CD14-positive monocyte (primary cell): ENCODE data around the gene FOXP1. TPM values are rescaled to one million over a fixed set of nuclear protein-coding genes. Genes with fewer than 3 reads are reported as not detected.

Experiments
- DNase-seq, 3 donors: peaks; one replicate each; pipeline ENCODE4 v3.0.0-alpha.2; 2011 to 2022
- H2AFZ ChIP-seq: 2 replicates; pipeline ENCODE4 v1.6.0; 2012; ENCODE audit warnings: mild to moderate bottlenecking, low read depth, low read length, inconsistent platforms; ENCODE audit not compliant: insufficient read depth, poor library complexity, severe bottlenecking
- H3K27ac ChIP-seq, 2 donors: 1 replicate in 1 of 2; 2 replicates in 1 of 2; pipeline ENCODE4 v1.5.1; 2012 to 2013; ENCODE audit warnings: low read length in 2 of 2, control low read depth in 1 of 2, inconsistent platforms in 1 of 2, low read depth in 1 of 2, mild to moderate bottlenecking in 1 of 2
- H3K27me3 ChIP-seq, 2 donors: one replicate each; pipeline versions ENCODE4 v1.6.0 to v1.6.1; 2011 to 2013; ENCODE audit warnings: low read length in 2 of 2; ENCODE audit not compliant: control insufficient read depth in 2 of 2, insufficient read depth in 2 of 2
- H3K36me3 ChIP-seq, 2 donors: replicated peaks in 1 of 2; 1 replicate in 1 of 2; 2 replicates in 1 of 2; pipeline versions ENCODE4 v1.5.1 to v1.6.1; 2012 to 2013; ENCODE audit warnings: low read length in 2 of 2, control low read depth in 1 of 2, inconsistent platforms in 1 of 2, mild to moderate bottlenecking in 1 of 2; ENCODE audit not compliant: insufficient read depth in 2 of 2, control insufficient read depth in 1 of 2
- H3K4me1 ChIP-seq, 2 donors: 1 replicate in 1 of 2; 2 replicates in 1 of 2; pipeline versions ENCODE4 v1.5.1 to v1.6.1; 2012 to 2013; ENCODE audit warnings: low read length in 2 of 2, control low read depth in 1 of 2, inconsistent platforms in 1 of 2, mild to moderate bottlenecking in 1 of 2, moderate library complexity in 1 of 2; ENCODE audit not compliant: insufficient read depth in 2 of 2, control insufficient read depth in 1 of 2
- H3K4me2 ChIP-seq: replicated peaks from 2 replicates; pipeline ENCODE3; 2012; ENCODE audit warnings: low read length, moderate library complexity, mild to moderate bottlenecking; ENCODE audit not compliant: poor library complexity, severe bottlenecking; ENCODE audit errors: extremely low read depth
- H3K4me3 ChIP-seq, 3 experiments: fragments of 200-600 bp in 1 of 3; sonication (generic) in 1 of 3; replicated peaks in 1 of 3; 1 replicate in 2 of 3; 2 replicates in 1 of 3; pipeline ENCODE4 v1.5.1; 2011 to 2013; ENCODE audit warnings: low read length in 3 of 3, mild to moderate bottlenecking in 3 of 3, control low read depth in 2 of 3, low read depth in 2 of 3, inconsistent platforms in 1 of 3, moderate library complexity in 1 of 3
- H3K79me2 ChIP-seq: 2 replicates; pipeline ENCODE4 v1.6.0; 2012; ENCODE audit warnings: mild to moderate bottlenecking, control low read depth, inconsistent platforms, low read length, moderate library complexity; ENCODE audit not compliant: insufficient read depth
- H3K9ac ChIP-seq: 2 replicates; pipeline ENCODE4 v1.6.0; 2017; ENCODE audit warnings: low read length, mild to moderate bottlenecking; ENCODE audit not compliant: insufficient read depth, poor library complexity, severe bottlenecking
- H3K9me3 ChIP-seq, 2 donors: replicated peaks in 1 of 2; 1 replicate in 1 of 2; 2 replicates in 1 of 2; pipeline versions ENCODE4 v1.5.1 to v1.6.1; 2012 to 2013; ENCODE audit warnings: low read length in 2 of 2, control low read depth in 1 of 2; ENCODE audit not compliant: control insufficient read depth in 1 of 2, insufficient read depth in 1 of 2
- H4K20me1 ChIP-seq: 2 replicates; pipeline ENCODE4 v1.6.0; 2012; ENCODE audit warnings: mild to moderate bottlenecking, low read length, control low read depth, moderate library complexity; ENCODE audit not compliant: insufficient read depth
- H3K27ac Mint-ChIP-seq, 7 donors: one replicate each; pipeline ENCODE4 v1.8.0; 2020; ENCODE audit warnings: mild to moderate bottlenecking in 7 of 7, mixed read lengths in 7 of 7, moderate library complexity in 6 of 7, inconsistent platforms in 2 of 7
- H3K27me3 Mint-ChIP-seq, 3 donors: one replicate each; pipeline ENCODE4 v1.8.0; 2021 to 2022; ENCODE audit warnings: low read depth in 3 of 3, mild to moderate bottlenecking in 3 of 3, mixed read lengths in 3 of 3, moderate library complexity in 3 of 3, inconsistent platforms in 1 of 3
- H3K36me3 Mint-ChIP-seq, 2 donors: one replicate each; pipeline ENCODE4 v1.8.0; 2020; ENCODE audit warnings: mixed read lengths in 2 of 2, inconsistent platforms in 1 of 2, mild to moderate bottlenecking in 1 of 2
- H3K4me1 Mint-ChIP-seq: one replicate; pipeline ENCODE4 v1.8.0; 2020; ENCODE audit warnings: mild to moderate bottlenecking, mixed read lengths
- H3K4me3 Mint-ChIP-seq, 2 donors: one replicate each; pipeline ENCODE4 v1.8.0; 2020; ENCODE audit warnings: mild to moderate bottlenecking in 2 of 2, mixed read lengths in 2 of 2, moderate library complexity in 1 of 2
- H3K9me3 Mint-ChIP-seq, 7 donors: one replicate each; pipeline ENCODE4 v1.8.0; 2020 to 2022; ENCODE audit warnings: mixed read lengths in 7 of 7, mild to moderate bottlenecking in 6 of 7, moderate library complexity in 6 of 7, inconsistent platforms in 2 of 7
- CTCF ChIP-seq: fragments of 200-600 bp; IDR thresholded peaks from one replicate; pipeline ENCODE4 v1.8.0; 2022; ENCODE audit warnings: antibody characterized with exemption, mild to moderate bottlenecking
- WGBS: methylation state at CpG from one replicate; pipeline ENCODE4 v1.1.5; 2013; ENCODE audit warnings: missing lambda C conversion rate; ENCODE audit not compliant: insufficient coverage; 5-methylcytosine and 5-hydroxymethylcytosine counted together
- intact Hi-C, 2 donors: fragments of 100-400 bp; cut with micrococcal nuclease; formaldehyde crosslinking; loops; one replicate each; pipeline versions ENCODE4 v1.15.0 to v1.15.1; 2023
- polyA plus RNA-seq, 3 donors: library from polyadenylated mRNA; depleted of rRNA in 1 of 3; unstranded in 2 of 3; stranded (reverse) in 1 of 3; fragments of 300-500 nt in 2 of 3; fragments of >200 nt in 1 of 3; fragmentation: Illumina TruSeq in 2 of 3; gene quantifications; 1 replicate in 2 of 3; 2 replicates in 1 of 3; pipeline ENCODE4 v1.2.3, GENCODE V29; 2012 to 2021

The FOXP1 gene
- polyA plus RNA-seq, 3 donors, result 25.7 to 42.6 (median 27.8) TPM

GRCh38 chr3:70974747-70975146 lies 608.8 kb downstream of the FOXP1 start:
- H3K4me1 ChIP-seq, result no peaks in the 10 kb centered on the region
- H3K27me3 ChIP-seq, result no peaks in the 10 kb centered on the region
- intact Hi-C loops, result no loop called here
- no peak overlapping the region for H3K4me2 ChIP-seq
- H3K4me3 ChIP-seq, result no peak overlapping the region
- no peaks in the 10 kb centered on the region for H3K79me2 ChIP-seq
- WGBS, result 71% methylated on average over 2 of the region's 5 CpGs
- Mint-ChIP-seq H3K4me1 (no peaks in the 10 kb centered on the region), H3K4me3 (no peak overlapping the region), H3K27ac (peak overlapping the region in 3 of 7 donors; percentile 23 to 62 (median 51)), H3K27me3 (peaks cover 0 to 3% (median 0%) of the 10 kb centered on the region in 3 donors), H3K9me3 (no peaks in the 10 kb centered on the region), H3K36me3 (peaks cover 67 to 79% of the 10 kb centered on the region in 2 donors)
- no peak overlapping the region for H2AFZ ChIP-seq
- peaks cover under 1% of the 10 kb centered on the region for H4K20me1 ChIP-seq
- no peak for TF ChIP-seq CTCF
- DNase-seq, result no peak
- no peaks in the 10 kb centered on the region for H3K9me3 ChIP-seq
- H3K36me3 ChIP-seq, result peaks cover 76 to 88% of the 10 kb centered on the region in 2 donors
- H3K27ac ChIP-seq, result peak overlapping the region in 1 of 2 donors; percentile 2
- no peak overlapping the region for H3K9ac ChIP-seq

- no peaks in the 10 kb centered on the region for H3K9me3 Mint-ChIP-seq
- intact Hi-C loops, result no loop called here
- H3K4me3 ChIP-seq, result no peak overlapping the region
- H3K4me3 Mint-ChIP-seq, result no peak overlapping the region
- peaks cover 67 to 80% of the 10 kb centered on the region in 2 donors for H3K36me3 Mint-ChIP-seq
- no peaks in the 10 kb centered on the region for H3K9me3 ChIP-seq
- H3K27me3 Mint-ChIP-seq, result peaks cover 0 to 3% (median 0%) of the 10 kb centered on the region in 3 donors
- no peaks in the 10 kb centered on the region for H4K20me1 ChIP-seq
- H2AFZ ChIP-seq, result no peak overlapping the region
- H3K79me2 ChIP-seq, result no peaks in the 10 kb centered on the region
- DNase-seq, result peak in 1 of 3 donors; percentile 16
- H3K27ac ChIP-seq, result no peak overlapping the region
- H3K36me3 ChIP-seq, result peaks cover 84 to 96% of the 10 kb centered on the region in 2 donors
- no peak overlapping the region for H3K27ac Mint-ChIP-seq
- no peaks in the 10 kb centered on the region for H3K4me1 Mint-ChIP-seq
- no CpG with 5 or more reads among the region's 6 CpGs for WGBS
- no peaks in the 10 kb centered on the region for H3K4me1 ChIP-seq
- no peak overlapping the region for H3K9ac ChIP-seq
- TF ChIP-seq CTCF, result no peak
- H3K27me3 ChIP-seq, result no peaks in the 10 kb centered on the region
- no peak overlapping the region for H3K4me2 ChIP-seq
Measured at GRCh38 chr3:70973558-70973957, 610.0 kb downstream of the FOXP1 start.
